Upper lobe of left lung (tissue), 6 donors: ENCODE measurements around the gene ITGAE. TPM values are rescaled to one million over a fixed set of nuclear protein-coding genes. Genes with fewer than 3 reads are reported as not detected.

Source experiments
- ATAC-seq, 2 donors: fragments of 200-7000 bp; cut with Tn5 transposase; one replicate each; pipeline ENCODE4 v1.9.1; 2022; ENCODE audit warnings: mild to moderate bottlenecking in 2 of 2, moderate library complexity in 2 of 2; ENCODE audit not compliant: low FRiP score in 2 of 2
- DNase-seq, 2 donors: peaks; one replicate each; pipeline ENCODE4 v3.0.0-alpha.2; 2019 to 2020
- H3K27ac ChIP-seq, 4 donors: fragments of 200-600 bp; sonication (generic); one replicate each; pipeline ENCODE4 v1.5.1; 2016 to 2019
- H3K27me3 ChIP-seq, 4 donors: fragments of 200-600 bp; sonication (generic); one replicate each; pipeline ENCODE4 v1.5.1; 2017 to 2019
- H3K36me3 ChIP-seq, 4 donors: fragments of 200-600 bp; sonication (generic); one replicate each; pipeline ENCODE4 v1.5.1; 2016 to 2019
- H3K4me1 ChIP-seq, 4 donors: fragments of 200-600 bp; sonication (generic); one replicate each; pipeline ENCODE4 v1.5.1; 2018 to 2019
- H3K4me3 ChIP-seq, 4 donors: fragments of 200-600 bp; sonication (generic); one replicate each; pipeline ENCODE4 v1.5.1; 2017 to 2019; ENCODE audit warnings: mild to moderate bottlenecking in 2 of 4, moderate library complexity in 1 of 4
- H3K9me3 ChIP-seq, 4 donors: fragments of 200-600 bp; sonication (generic); one replicate each; pipeline ENCODE4 v1.5.1; 2018 to 2019
- EP300 ChIP-seq, 4 donors: sonication (generic); formaldehyde crosslinking; IDR thresholded peaks; one replicate each; pipeline ENCODE4 v1.5.1; 2017; ENCODE audit warnings: antibody characterized with exemption in 4 of 4, control low read depth in 2 of 4
- POLR2A ChIP-seq, 4 donors: fragments of 450-650 bp; IDR thresholded peaks; one replicate each; pipeline ENCODE4 v1.5.1; 2016 to 2017; ENCODE audit warnings: antibody characterized with exemption in 4 of 4, mild to moderate bottlenecking in 2 of 4
- POLR2AphosphoS5 ChIP-seq, 2 donors: sonication (generic); formaldehyde crosslinking; IDR thresholded peaks; one replicate each; pipeline ENCODE4 v1.5.1; 2017; ENCODE audit warnings: antibody characterized with exemption in 2 of 2
- WGBS, 2 donors: methylation state at CpG; one replicate each; pipeline ENCODE4 v1.1.5; 2017 to 2018; 5-methylcytosine and 5-hydroxymethylcytosine counted together
- total RNA-seq, 6 donors: library from RNA; depleted of rRNA in 4 of 6; stranded (reverse); fragments of >200 nt in 4 of 6; gene quantifications; one replicate each; pipeline versions ENCODE4 v1.1.0 to v1.2.1, GENCODE V29; 2016 to 2021
- TF ChIP-seq, protein P1 (sequence below), 6 experiments: fragments of 450-650 bp in 4 of 6; fragments of 200-600 bp in 2 of 6; sonication (generic) in 2 of 6; IDR thresholded peaks; one replicate each; pipeline ENCODE4 v1.5.1; 2016 to 2019; ENCODE audit warnings: antibody characterized with exemption in 6 of 6
- donor health status: DM: no; HTN: no; CAD: no; lungs with moderate emphysema.
- donor health status: DM: no; HTN: yes; CAD: no; lungs with severe emphysema.

ITGAE gene
- total RNA-seq, 6 donors from 2014 or later: 17.2 to 36.0 (median 26.4) TPM

DNA sequence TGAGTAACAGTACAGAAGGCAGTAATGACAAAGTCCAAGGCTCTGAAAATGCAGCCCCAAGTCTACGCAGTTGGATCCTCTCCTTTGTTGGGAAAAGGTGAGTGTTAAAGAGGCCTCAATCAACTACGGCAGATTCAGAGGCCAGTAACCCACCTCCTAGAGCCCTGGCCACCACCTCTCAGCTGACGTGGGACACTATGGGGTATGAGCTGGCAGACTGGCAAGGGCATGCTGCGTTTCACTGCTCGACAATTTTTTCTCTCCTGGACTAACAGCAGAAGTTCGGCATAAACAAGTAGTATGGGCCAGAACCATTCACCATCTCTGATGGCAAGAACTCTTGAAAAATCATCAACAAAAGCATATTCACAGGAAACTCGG, 27.9 kb upstream of the ITGAE start:
- H3K4me1 ChIP-seq: no peaks in the 10 kb centered on the region
- H3K4me3 ChIP-seq: no peak overlapping the region
- H3K36me3 ChIP-seq: peaks cover 24 to 75% (median 48%) of the 10 kb centered on the region in 4 donors
- H3K9me3 ChIP-seq: no peaks in the 10 kb centered on the region
- H3K27ac ChIP-seq: no peak overlapping the region
- ATAC-seq (no peak), DNase-seq (no peak)
- no peaks in the 10 kb centered on the region for H3K27me3 ChIP-seq
- TF ChIP-seq POLR2A (IDR thresholded peaks at IDR 0.05) (no peak), POLR2AphosphoS5 (IDR thresholded peaks at IDR 0.05) (no peak), EP300 (IDR thresholded peaks at IDR 0.05) (no peak)
- TF ChIP-seq, protein P1, sequence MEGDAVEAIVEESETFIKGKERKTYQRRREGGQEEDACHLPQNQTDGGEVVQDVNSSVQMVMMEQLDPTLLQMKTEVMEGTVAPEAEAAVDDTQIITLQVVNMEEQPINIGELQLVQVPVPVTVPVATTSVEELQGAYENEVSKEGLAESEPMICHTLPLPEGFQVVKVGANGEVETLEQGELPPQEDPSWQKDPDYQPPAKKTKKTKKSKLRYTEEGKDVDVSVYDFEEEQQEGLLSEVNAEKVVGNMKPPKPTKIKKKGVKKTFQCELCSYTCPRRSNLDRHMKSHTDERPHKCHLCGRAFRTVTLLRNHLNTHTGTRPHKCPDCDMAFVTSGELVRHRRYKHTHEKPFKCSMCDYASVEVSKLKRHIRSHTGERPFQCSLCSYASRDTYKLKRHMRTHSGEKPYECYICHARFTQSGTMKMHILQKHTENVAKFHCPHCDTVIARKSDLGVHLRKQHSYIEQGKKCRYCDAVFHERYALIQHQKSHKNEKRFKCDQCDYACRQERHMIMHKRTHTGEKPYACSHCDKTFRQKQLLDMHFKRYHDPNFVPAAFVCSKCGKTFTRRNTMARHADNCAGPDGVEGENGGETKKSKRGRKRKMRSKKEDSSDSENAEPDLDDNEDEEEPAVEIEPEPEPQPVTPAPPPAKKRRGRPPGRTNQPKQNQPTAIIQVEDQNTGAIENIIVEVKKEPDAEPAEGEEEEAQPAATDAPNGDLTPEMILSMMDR (IDR thresholded peaks at IDR 0.05): no peak
- 91 to 94% methylated on average over 7 of the region's 7 CpGs for WGBS, 2 donors

DNA sequence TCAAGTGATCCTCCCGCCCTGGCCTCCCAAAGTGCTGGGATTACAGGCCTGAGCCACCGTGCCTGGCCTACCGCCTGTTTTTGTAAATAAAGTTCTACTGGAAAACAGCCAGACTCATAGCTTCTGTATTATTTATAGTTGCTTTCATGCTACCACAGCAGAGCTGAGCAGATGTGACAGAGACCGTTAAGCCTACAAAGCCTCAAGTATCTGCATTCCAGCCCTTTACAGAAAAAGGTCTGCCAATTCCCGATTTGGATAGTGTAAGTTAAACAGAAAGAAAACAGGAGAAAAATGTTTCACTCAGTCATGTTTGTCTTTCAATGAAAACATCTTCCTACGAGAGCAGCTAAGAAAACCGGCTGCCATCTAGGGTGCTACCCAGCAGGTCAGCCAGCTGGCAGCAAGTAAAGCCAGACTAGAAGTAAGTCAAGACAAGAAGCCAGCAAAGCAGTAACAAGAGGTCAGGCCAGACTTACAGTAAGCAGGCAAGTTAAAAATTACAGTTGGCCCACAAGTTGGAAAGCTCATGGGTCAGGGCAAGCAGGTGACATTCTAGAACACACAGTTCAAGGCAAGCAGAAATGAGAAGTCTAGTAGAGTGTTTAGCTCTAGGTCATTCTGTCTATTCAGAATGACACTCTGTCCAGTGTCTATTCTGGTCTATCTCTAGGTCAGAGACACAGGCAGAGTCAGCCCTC, 27.3 kb upstream of the ITGAE start:
- H3K4me3 ChIP-seq: no peak overlapping the region
- peaks cover 29 to 75% (median 52%) of the 10 kb centered on the region in 4 donors for H3K36me3 ChIP-seq
- DNase-seq (no peak), ATAC-seq (no peak)
- no peaks in the 10 kb centered on the region for H3K4me1 ChIP-seq
- H3K27ac ChIP-seq: peak overlapping the region in 1 of 4 donors; percentile 30
- H3K9me3 ChIP-seq: no peaks in the 10 kb centered on the region
- TF ChIP-seq, protein P1 (IDR thresholded peaks at IDR 0.05): no peak
- TF ChIP-seq POLR2AphosphoS5 (IDR thresholded peaks at IDR 0.05): no peak
- TF ChIP-seq POLR2A (IDR thresholded peaks at IDR 0.05): no peak
- TF ChIP-seq EP300 (IDR thresholded peaks at IDR 0.05): no peak
- WGBS, 2 donors: 69 to 76% methylated on average over 7 of the region's 7 CpGs
- H3K27me3 ChIP-seq: no peaks in the 10 kb centered on the region

DNA sequence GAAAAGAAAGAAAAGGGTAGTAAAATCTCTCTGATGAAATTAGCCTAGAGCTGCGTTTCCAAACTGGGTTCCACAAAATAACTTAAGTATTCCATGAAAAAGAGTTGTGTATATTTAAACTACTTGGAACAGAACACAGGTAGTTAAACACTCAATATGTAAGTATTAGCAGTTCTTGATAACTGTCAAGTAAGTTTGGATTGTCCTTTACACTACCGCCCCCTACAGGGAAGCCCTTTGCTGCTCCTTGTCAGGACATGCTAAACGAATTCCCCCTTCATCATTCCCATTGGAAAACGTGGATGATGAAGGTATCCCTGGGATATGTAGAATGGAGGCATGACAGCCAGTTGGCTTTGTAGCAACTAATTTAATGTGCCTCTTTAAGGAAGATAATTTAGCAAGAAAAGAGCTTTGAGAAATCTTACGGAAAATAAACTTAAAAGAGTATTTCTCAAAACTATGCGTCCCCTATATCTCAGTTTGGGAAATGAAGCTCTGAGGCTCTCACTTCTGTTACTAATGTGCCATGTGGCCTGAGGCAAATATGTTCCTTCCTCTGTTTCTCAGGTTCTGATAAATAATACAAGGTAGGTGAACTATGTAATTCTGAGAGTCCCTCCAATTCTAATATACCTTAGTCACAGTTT, 26.3 kb upstream of the ITGAE start:
- ATAC-seq (no peak), DNase-seq (peak in 1 of 2 donors; percentile 70)
- Histone ChIP-seq H3K27me3 (no peaks in the 10 kb centered on the region), H3K4me1 (no peaks in the 10 kb centered on the region), H3K27ac (no peak overlapping the region), H3K36me3 (peaks cover 30 to 80% (median 54%) of the 10 kb centered on the region in 4 donors), H3K4me3 (no peak overlapping the region), H3K9me3 (no peaks in the 10 kb centered on the region)
- 57% methylated on average over 6 of the region's 6 CpGs for WGBS, 2 donors
- TF ChIP-seq, protein P1 (IDR thresholded peaks at IDR 0.05): peak in 5 of 6 experiments; percentile 44 to 68 (median 64)
- no peak for TF ChIP-seq POLR2AphosphoS5 (IDR thresholded peaks at IDR 0.05)

DNA sequence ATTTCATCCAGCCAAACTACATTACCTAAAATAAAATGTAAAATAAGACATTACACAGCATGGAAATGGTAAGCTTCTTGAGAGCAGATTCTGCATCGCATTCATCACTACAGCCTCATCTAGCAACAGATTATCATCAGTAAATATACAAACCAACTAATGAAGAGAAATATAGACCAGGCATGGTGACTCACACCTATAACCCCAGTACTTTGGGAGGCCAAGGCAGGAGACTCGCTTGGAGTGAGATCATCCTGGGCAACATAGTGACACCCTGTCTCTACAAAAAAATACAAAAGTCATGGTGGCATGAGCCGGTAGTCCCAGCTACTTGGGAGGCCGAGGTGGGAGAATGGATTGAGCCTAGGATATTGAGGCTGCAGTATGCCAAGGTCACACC, 25.2 kb upstream of the ITGAE start:
- DNase-seq: no peak
- no peak overlapping the region for H3K4me3 ChIP-seq
- 93 to 95% methylated on average over 4 of the region's 4 CpGs for WGBS, 2 donors
- H3K4me1 ChIP-seq: no peaks in the 10 kb centered on the region
- H3K36me3 ChIP-seq: peaks cover 39 to 90% (median 62%) of the 10 kb centered on the region in 4 donors
- no peaks in the 10 kb centered on the region for H3K27me3 ChIP-seq
- no peak for TF ChIP-seq EP300 (IDR thresholded peaks at IDR 0.05)
- TF ChIP-seq, protein P1 (IDR thresholded peaks at IDR 0.05): no peak
- TF ChIP-seq POLR2A (IDR thresholded peaks at IDR 0.05): no peak
- no peak for TF ChIP-seq POLR2AphosphoS5 (IDR thresholded peaks at IDR 0.05)
- no peak for ATAC-seq
- H3K27ac ChIP-seq: no peak overlapping the region
- H3K9me3 ChIP-seq: no peaks in the 10 kb centered on the region
